Measurements from ENCODE around the gene SLC45A1. TPM values are rescaled to one million over a fixed set of nuclear protein-coding genes. Genes with fewer than 3 reads are reported as not detected.

Gene SLC45A1
- total and polyA plus RNA-seq, 2 of the 4 experiments (the other 2 are of a cell fraction), result 0.72 to 3.9 TPM

DNA sequence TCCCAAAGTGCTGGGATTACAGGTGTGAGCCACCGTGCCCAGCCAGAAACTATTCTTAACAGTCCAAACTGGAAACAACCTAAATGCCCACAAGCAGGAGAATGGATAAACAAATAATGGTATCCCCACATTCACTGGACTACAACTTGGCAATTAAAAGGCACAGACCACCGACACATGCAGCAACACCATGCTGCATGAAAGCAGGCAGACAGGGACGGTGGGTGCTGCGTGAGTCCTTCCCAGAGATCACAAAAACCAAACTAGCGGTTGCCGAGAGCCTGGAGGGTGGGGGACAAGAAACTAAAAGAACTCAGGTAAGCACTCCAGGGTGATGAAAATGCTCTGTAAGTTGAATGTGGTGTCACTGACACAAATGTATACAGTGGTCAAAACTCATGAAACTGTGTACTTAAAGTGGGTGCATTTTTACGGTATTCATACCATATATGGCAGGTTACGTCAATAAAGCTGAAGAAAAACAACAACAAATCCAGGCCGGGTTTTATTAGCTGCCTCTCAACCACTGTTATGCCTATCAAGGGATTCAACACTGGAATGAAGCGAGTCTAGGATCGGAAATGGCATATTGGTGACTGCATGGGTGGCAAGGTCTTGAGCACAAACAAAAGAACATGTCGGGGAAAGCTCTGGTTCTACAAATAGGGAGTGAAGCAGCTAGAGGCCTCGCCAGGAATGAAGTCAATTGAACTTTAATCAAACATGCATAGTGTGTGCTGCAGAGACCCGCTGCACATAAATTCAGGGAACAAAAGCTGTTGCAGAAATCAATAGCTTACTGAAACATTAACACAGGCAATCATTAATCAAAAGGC is 52.4 kb downstream of the SLC45A1 start (continued):
- TF ChIP-seq CHD1 (IDR thresholded peaks at IDR 0.05; ENCODE audit: low read depth, low read length) (no peak), MAZ (IDR thresholded peaks at IDR 0.05; ENCODE audit: borderline replicate concordance, low read depth, low read length) (no peak)

DNA sequence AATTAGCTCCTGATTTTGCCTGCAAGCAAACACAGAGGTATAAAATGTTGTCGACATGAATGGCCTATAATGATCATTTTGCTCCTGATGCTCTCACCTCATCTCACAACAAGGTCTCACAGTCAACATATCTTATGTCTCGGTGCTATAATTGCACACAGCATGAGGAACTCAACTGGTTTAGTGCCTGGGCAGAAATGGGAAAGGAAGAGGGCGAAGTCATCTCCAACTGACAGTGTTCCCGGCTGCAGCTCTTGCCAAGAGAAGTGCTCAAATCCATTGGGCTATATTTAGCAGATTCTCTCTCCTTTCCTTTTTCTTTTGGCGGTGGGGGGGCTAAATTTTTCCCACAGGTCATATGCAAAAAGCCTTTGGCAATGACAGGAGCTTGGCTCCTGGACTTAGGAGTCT is 53.0 kb downstream of the SLC45A1 start:
- no peak overlapping the region for H2BK20ac ChIP-seq (ENCODE audit: low read depth, low read length)
- no TSS peak for BruUV-seq (replicated peaks)
- no peak overlapping the region for H3K18ac ChIP-seq (ENCODE audit: low read depth, low read length)
- H3K23ac ChIP-seq (ENCODE audit: low read depth, low read length), result peak overlapping the region; percentile 13
- CTCF ChIA-PET, result interaction anchor here (0.8 kb wide), 1 partner anchor 9 kb away, joined by 3 read pairs; no protein-coding TSS in a partner anchor
- ATAC-seq (ENCODE audit: low read depth), result no peak
- no peak overlapping the region for H2BK15ac ChIP-seq (ENCODE audit: low read depth, low read length)
- H2AK5ac ChIP-seq (ENCODE audit: low read depth, low read length), result peak overlapping the region; percentile 25; the same call in 1 of the 2 replicates
- no peak overlapping the region for H3K4me3 ChIP-seq (ENCODE audit: insufficient read depth, low read depth, low read length)
- intact Hi-C loops (cut with micrococcal nuclease), result loop anchor here (10.0 kb wide), 1 partner anchor 294 kb away; no protein-coding TSS in a partner anchor
- no peak overlapping the region for H4K91ac ChIP-seq (ENCODE audit: insufficient read depth, low read depth, low read length)
- no peak overlapping the region for H3K27ac ChIP-seq (ENCODE audit: insufficient read depth, low read length)
- WGBS, 2 experiments (ENCODE audit: extremely low coverage in 2 of 2, insufficient read length in 1 of 2), result no CpG with 5 or more reads among the region's 5 CpGs
- H4K5ac ChIP-seq (ENCODE audit: low read depth, low read length), result no peak overlapping the region
- peaks cover 52% of the 10 kb centered on the region for H3K36me3 ChIP-seq (ENCODE audit: control insufficient read depth, insufficient read depth, low read length)
- dilution Hi-C loops (cut with HindIII; ENCODE audit: low sequenced_read_pairs, unreplicated experiment), result no loop called here
- H3K27me3 ChIP-seq (ENCODE audit: control insufficient read depth, insufficient read depth, low read length), result no peaks in the 10 kb centered on the region
- 0 out of 4 replicates have a peak overlapping the region, but pooled peaks of 1 of the 2 experiments have one; percentile 8 for H4K8ac ChIP-seq (ENCODE audit: low read depth in 2 of 2, low read length in 2 of 2)
- no peak overlapping the region for H3K56ac ChIP-seq (ENCODE audit: extremely low read depth, insufficient read depth, low read length)
- H2AFZ ChIP-seq (replicated peaks; ENCODE audit: low read length, poor library complexity), result no peak overlapping the region
- POLR2A ChIA-PET (ENCODE audit: unreplicated experiment), result interaction anchor here (0.6 kb wide), 1 partner anchor 312 kb away, joined by 3 read pairs; no protein-coding TSS in a partner anchor
- H3K4me1 ChIP-seq (ENCODE audit: control insufficient read depth, insufficient read depth, low read length), result peaks cover 50% of the 10 kb centered on the region
- no peak overlapping the region for H2AK9ac ChIP-seq (replicated peaks; ENCODE audit: low read depth, low read length, poor library complexity)
- H4K20me1 ChIP-seq (ENCODE audit: insufficient read depth, low read length), result peaks cover 70% of the 10 kb centered on the region
- peak overlapping the region; percentile 9 for H2BK5ac ChIP-seq (ENCODE audit: low read depth, low read length, poor library complexity, severe bottlenecking)
- 0 out of 2 replicates have a peak overlapping the region, but pooled peaks have one; percentile 6 for H2BK120ac ChIP-seq (ENCODE audit: low read depth, low read length)
- H3K9me1 ChIP-seq (ENCODE audit: insufficient read depth, low read length), result peaks cover 42% of the 10 kb centered on the region
- in situ Hi-C loops (cut with MboI; ENCODE audit: low sequenced_read_pairs), result no loop called here
- peak overlapping the region; percentile 10; the same call in 1 of the 2 replicates for H3K4me2 ChIP-seq (ENCODE audit: low read depth, low read length)
- H3K79me1 ChIP-seq (ENCODE audit: low read depth in 1 of 2, low read length in 2 of 2), result peaks cover 57 to 89% of the 10 kb centered on the region in 2 experiments
- no peaks in the 10 kb centered on the region for H3K9me3 ChIP-seq (ENCODE audit: control insufficient read depth, insufficient read depth, low read length)
- no peak for TF ChIP-seq RFX5 (IDR thresholded peaks at IDR 0.05; ENCODE audit: low read depth, low read length)
- TF ChIP-seq MAFK (IDR thresholded peaks at IDR 0.05; ENCODE audit: low read depth, low read length), result no peak
- no peak for TF ChIP-seq MAZ (IDR thresholded peaks at IDR 0.05; ENCODE audit: borderline replicate concordance, low read depth, low read length)
- TF ChIP-seq SMC3 (IDR thresholded peaks at IDR 0.05; ENCODE audit: low read depth, low read length), result no peak
- no peak for TF ChIP-seq RCOR1 (IDR thresholded peaks at IDR 0.05; ENCODE audit: insufficient replicate concordance, low read length)
- TF ChIP-seq, protein P1, sequence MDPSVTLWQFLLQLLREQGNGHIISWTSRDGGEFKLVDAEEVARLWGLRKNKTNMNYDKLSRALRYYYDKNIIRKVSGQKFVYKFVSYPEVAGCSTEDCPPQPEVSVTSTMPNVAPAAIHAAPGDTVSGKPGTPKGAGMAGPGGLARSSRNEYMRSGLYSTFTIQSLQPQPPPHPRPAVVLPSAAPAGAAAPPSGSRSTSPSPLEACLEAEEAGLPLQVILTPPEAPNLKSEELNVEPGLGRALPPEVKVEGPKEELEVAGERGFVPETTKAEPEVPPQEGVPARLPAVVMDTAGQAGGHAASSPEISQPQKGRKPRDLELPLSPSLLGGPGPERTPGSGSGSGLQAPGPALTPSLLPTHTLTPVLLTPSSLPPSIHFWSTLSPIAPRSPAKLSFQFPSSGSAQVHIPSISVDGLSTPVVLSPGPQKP (IDR thresholded peaks at IDR 0.05; ENCODE audit: borderline replicate concordance, low read depth, low read length), result no peak
- no peak for TF ChIP-seq POLR2A (IDR thresholded peaks at IDR 0.05; ENCODE audit: low read depth, low read length)
- H3K14ac ChIP-seq (replicated peaks; ENCODE audit: low read depth, low read length), result peak overlapping the region; percentile 0; the same call in 1 of the 2 replicates
- H3K9ac ChIP-seq (ENCODE audit: low read depth, low read length), result peak overlapping the region; percentile 18; the same call in 1 of the 2 replicates
- H3K4ac ChIP-seq (ENCODE audit: low read depth, low read length), result 0 out of 2 replicates have a peak overlapping the region, but pooled peaks have one; percentile 1
- DNase-seq, result peak; percentile 35

All from IMR-90 (cell line).